GM19043 (cell line): ENCODE measurements around the gene RAB11FIP5.
"Not testable (repeated sequence)": the region's sequence is repeated elsewhere in the genome, so short reads cannot be mapped to it uniquely, and the experiment has no call there.

Experiments
- ATAC-seq: cut with Tn5 transposase; IDR thresholded peaks from one replicate; pipeline ENCODE4 v1.9.1; 2021; ENCODE audit warnings: low read depth; ENCODE audit not compliant: unreplicated experiment

Gene RAB11FIP5

DNA sequence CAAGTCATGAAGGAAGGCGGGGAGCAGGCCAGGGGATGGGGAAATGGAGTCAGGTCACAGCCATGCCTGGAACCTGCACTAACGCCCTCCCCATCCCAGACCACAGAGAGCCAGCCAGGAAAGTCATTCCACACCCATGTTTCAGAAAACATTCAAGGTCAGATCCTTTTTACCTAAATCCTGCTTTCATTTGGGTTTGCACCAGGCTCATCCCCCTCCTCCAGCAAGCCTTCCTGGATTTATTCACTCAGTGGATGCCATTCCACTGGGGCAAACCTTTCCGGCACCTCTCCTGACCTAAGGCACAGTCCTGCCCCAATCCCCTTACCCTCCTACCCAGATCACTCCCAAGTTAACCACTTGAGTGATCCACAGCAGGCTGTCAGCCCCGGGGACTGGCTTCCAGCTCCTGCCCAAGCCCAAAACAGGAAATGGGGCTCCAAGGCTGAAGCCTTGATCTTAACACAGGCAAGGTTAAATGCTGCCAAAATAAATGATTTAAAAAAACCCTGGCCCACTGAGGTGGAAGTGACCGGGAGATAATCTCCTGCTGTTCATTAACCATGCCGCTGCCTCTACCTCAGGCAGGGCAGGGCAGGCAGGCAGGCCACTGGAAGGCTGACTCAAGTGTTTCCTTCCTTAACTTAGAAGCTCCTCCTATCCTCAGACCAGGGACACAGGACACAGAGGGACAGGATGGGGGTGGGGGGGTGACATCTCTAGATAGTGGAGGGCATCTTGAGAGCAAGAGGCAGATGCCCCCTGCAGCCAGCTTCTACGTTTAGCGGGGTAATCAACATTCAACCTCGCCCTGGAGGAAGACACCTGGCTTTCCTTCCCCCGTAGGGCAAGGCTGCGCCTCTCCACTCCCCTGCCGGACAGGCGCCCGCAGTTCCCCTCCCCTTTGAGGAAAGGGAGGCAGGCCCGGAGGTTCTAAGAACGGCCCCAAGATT lies 1.4 kb downstream of the RAB11FIP5 start:
- ATAC-seq = no peak

DNA sequence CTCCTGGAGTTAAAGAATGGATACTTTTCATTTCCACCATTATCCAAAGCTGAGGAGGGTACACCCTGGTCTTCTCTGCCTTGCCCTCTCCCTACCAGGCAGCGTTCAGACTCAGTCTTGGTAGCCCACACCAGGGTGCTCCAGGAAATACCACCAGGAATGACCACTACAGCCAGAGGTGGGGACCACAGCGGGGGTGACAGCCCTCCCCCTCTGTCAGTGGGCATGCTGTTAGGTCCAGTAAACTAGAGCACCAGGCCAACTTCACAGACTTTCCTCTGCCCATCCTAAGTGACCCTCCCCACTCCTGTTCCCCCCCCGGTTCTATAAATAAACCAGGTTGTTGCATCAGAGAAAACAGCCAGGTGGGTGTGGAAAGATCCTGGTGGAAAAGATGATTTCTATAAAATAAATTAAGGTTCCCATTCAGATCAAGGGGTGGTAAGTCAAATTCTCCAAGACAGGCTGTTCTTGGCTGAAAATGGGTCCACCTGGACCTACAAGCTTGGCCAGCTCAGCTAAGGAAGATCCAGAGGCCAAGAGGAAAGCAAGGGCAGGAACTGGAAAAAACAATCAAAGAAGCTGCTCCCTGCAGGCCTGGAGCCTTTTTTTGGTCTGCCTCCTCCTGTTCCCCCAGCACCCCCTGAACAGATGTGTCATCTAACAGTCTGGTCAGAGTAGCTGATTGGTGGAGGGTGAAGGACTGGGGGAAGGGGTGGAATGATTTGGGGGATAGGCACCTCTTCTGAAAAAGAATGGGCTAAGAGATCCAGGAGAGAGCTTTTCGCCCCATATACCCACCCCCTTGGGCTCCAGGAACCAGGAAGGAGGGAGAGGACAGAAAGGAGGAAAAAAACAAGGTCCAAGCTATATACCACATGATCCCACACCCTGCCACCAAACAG lies 2.3 kb downstream of the RAB11FIP5 start:
- no peak for ATAC-seq

DNA sequence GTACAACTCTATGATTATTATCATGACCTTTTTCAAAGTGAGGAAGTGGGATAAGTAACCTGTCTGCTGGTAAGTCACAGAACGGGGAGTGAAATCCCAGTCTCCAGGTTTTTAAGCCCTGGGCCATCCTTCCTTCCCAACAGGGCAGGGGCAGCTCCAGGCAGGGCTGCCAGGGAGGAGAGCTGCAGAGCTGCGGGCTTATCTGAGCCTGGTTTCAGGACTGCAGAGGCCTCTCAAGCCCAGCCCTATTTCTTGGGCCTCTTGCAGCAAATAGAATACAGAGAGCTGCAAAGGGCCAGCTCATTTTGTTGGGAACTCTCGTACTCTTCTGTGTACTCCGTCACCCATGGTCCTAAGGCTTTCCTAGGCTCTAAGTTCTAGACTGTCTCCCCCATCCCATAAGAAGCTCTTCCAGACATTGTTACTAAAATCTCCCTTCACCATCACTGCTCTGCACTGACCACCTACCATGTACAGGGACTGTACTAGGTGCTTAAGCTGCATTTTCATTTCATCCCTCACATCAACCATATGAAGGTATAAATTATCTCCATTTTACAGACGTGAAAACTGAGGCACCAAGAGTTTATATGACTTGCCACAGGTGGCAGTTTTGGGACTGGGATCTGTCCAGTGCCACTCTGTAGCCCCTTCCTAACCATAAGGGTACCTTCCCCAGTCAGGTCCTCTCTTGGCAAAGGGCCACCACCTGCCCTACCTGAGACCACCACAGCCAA lies 3.1 kb downstream of the RAB11FIP5 start:
- no peak for ATAC-seq

DNA sequence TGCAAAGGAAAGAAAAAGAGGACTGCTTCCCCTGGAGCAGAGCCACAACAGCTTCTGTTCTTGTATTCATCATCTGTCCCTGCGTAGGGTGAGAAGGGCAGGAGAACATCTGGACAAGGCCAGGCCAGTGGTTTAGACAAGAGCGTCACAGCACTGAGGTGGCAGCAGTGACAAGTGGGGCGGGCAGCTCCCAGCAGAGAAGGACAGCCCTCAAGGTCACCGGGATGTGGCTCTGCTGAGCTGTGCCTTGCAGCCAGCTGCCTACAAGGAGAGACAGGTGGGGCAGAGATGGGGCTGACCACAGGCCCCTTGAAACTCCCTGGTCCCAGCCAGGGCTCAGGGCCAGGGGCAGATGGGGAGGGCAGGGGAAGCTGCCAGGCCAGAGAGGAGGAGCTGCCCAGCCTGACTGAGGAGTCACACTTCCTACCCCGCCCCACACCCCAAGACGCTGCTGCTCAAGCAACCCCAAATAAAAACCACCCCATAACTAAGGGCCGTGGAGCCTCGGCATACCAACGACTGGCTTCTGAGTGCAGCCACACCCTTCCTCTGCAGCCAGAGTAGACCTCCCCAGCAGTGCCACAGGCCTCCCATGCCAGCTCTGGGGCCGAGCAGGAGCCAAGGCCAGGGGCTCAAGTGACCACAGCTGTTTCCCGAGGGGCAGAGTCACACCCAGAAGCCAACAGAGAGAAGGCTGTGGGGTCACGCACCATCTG lies 5.4 kb downstream of the RAB11FIP5 start:
- ATAC-seq = no peak

DNA sequence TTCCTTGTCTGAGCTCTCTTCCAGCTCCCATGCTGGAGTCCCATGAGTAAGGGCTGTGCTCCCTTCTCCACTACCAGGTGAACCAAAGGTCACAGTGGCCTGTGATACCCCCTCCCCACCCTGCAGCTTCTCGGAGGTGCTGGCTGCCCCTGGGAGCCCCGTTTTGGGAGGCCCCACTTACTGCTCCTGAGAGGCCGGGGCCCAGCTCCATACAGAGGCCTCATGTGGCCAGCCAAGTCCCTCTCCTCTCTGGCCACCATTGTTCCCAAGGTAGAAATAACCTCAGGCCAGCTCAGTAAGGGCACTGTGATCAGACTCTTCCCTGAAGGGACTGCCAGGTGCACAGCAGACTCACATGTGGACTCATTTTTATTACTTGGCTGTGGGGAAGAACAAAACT lies 6.0 kb downstream of the RAB11FIP5 start:
- no peak for ATAC-seq

DNA sequence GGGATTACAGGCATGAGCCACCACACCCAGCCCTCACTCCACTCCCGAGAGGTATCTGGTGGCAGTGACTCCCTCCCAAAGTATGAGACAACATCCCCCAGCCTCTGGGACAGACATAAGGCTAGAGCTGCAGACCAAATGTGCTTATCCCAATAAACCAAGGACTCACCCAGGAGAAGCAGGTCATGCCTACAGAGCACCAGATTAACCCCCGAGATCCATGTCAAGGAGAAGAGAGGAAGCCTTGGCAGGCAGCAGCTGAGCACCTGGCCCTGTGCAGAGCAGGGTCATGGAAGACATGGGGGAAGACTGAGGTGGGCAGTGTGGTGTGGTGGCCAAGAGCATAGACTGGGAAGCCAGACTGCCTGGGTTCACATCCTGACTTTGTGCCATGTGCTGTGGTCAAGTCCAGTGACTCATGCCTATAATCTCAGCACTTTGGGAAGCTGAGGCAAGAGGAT lies 7.2 kb downstream of the RAB11FIP5 start:
- no peak for ATAC-seq

DNA sequence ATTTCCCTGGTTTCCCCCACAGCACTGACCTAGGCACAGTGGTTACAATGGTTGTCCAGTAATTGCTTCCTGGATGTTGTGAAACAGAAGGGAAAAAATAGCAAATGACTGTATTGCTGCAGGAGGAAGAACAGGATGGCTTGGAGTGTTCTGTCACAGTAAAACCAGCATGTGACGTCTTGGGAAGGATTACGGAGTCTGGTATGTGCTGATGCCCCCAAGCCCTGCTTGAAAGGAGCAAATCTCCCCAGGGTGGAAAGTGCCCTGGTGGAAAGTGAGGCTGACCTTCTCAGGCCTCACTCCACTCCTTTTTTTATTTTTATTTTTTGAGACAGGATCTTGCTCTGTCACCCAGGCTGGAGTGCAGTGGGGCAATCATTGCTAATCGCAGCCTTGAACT lies 7.8 kb downstream of the RAB11FIP5 start:
- no peak for ATAC-seq

DNA sequence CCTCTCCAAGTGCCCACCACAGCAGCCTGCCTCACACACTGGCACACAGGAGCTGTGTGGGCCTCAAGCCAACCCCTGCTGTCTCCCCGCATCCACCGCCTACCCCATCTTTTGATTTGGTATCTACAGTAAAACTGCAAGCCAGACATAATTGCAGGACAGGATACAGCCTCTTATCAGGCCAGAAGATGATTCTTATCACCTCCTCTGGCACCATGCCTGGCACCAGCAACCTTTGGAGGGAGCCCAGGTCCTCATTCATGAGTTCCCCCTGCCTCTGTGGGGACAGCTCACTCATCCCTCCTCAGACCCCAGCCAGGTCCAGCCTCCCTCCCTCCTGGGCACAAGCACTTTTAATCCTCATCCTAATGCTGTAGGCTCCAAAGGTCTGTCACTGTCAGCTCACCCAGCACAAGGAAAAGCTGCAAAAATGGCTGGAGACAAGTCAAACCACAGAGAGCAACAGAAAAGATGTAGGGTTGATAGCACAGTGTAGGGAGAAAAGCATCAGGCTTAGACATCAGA lies 9.7 kb downstream of the RAB11FIP5 start:
- no peak for ATAC-seq

DNA sequence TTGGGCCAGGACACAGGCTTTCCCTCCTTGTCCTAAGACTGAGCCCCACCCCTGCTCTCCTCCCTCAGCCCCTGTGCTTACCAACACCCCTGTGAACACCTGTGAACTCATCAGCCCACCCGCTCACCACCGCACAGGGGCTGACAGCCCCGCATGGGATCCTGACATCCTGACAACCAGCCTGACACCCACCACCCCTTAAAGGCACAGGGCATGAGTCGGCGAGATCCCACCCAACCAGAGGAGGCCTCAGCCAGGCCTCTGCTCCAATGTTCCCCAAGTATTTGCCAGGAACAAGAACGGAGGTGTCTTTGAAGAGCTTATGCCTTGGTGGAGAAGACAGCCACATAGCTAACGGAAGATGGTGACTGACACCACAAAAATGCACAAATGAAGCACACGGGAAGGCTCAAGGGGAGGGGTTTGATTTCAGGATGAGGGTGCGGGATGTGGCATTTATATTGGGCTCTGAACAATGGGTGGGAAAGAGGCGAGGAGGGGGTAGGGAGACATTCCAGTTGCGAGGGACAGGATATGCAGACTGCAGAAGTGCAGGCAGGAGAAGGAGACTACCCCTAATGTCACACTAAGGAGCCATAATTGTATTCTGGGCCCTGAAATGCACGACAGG lies 11.0 kb downstream of the RAB11FIP5 start:
- ATAC-seq = no peak

DNA sequence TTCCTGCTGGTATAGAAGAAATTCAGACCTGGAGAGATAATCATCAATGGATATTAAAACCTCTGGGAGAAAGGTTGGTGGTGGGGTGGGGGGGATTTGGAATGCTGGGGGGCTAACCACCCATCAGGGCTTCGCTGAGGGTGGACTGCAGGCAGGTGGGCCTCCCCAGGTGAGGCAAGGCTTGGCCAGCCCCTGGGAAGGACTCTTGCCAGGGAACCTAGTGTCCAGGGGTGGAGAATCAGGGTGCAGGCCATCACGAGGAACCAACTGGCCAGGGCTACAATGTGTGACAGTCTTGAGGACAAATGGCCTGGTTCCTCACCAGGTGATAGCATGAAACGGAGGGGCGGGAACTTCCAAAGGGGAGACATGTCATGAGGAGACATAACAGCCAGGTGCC lies 11.8 kb downstream of the RAB11FIP5 start:
- no peak for ATAC-seq

DNA sequence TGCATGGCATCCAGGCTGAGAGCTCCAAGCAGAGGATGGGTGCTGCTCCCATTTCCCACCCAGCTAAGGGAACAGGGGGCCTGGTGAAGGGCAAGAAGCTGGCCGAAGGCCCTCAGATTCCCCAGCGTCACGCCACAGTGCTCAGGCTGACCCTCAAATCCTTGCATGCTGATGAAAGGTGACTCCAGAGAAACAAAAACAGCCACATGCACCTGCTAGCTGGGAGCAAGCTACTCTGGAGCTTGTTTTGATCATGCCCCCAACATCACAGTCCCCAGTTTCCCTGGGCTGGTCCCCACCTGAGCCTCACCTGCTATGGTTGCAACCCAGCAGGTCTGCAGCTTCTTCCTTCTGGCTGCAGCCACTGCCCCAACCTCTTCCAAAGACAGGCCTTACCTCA lies 13.3 kb downstream of the RAB11FIP5 start:
- ATAC-seq = no peak

DNA sequence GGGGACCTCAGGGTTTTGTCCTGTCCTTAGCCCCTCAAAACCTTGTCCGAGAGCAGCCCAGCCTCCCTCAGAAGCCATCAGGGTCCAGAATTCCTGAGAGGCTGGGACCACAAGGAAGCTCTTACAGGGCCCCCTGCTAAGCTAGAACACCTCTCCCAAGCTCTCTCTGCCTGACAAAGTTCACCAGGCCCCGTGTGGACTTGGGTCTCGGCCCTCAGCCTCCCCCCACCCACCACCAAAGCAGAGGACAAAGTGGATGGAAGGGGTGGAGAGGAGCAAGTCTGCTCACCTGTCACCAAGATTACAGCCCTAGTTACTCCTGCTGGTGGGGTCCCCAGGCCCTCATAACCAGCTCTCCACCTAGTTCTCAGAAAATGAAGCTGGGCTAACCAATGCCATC lies 16.8 kb downstream of the RAB11FIP5 start:
- ATAC-seq = no peak

DNA sequence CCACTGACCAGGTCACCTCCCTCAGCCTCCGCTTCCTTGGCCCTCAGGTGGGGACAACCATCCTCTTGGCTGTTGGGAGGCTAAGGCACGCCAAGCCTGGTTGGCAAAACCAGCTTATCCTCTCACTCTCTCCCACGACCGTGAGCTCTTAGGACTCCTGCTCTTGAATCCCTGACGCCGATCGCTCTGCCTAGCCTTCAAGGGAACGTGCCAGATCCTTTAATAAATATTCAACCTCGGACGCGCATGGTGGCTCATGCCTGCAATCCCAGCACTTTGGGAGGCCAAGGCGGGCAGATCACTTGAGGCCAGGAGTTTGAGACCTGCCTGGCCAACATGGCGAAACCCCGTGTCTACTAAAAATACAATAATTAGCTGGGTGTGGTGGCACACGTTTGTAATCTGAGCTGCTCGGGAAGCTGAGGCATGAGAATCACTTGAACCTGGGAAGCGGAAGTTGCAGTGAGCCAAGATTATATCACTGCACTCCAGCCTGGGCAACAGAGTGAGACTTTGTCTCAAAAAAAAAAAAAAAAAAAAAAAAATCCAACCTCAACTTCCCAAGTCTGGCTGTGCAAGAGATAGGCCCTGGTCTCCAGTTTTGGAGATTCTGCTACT lies 19.0 kb downstream of the RAB11FIP5 start:
- ATAC-seq = not testable (repeated sequence)

DNA sequence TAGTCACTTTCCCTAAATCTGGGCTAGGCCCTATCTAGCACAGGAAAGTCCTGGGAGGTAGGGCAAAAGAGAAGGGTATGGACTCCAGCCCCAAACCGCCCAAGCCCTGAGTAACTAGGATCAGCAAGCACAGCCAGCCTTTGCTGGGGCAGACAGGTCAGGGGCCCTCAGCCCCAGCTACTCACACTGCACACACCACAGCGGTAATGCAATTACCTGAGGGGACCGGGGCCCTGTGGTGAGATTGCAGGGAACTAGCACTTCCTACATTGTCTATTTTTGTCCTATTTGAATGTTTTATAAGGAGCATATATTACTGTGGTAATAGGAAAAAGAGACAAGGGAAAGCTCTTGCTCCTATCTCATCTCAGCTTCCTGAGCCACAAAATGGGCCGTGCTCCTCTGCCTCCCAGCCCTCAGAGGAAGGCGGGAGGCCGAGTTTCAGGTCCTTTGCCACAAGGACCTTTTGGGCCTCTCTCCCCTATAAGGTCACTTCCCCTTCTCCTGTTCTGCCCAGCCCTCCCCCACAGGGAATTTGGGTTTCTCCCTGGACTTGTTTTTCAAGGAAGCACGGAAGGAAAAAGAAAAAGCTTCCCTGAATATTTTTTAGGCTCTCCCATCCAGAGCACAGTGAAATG lies 20.5 kb downstream of the RAB11FIP5 start:
- ATAC-seq = no peak

DNA sequence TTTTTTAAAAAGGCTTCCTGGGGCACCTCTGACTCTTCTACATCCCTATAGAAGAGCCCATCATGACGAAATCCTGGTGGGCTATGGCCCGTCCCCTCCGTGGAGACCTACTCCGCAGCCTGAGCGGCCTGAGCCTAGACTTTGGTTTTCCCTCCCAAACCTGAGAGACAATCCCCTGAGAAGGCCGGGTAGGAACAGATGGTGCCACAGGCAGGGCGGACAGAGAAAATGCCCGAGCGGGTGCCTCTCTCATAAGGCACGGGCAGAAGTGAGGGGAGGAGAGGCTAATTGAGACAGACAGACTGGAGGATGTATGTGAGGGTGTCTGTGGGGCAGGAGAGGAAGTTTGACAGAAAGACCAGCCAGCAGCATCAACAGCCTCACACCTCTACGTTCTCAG lies 21.1 kb downstream of the RAB11FIP5 start:
- ATAC-seq = no peak

DNA sequence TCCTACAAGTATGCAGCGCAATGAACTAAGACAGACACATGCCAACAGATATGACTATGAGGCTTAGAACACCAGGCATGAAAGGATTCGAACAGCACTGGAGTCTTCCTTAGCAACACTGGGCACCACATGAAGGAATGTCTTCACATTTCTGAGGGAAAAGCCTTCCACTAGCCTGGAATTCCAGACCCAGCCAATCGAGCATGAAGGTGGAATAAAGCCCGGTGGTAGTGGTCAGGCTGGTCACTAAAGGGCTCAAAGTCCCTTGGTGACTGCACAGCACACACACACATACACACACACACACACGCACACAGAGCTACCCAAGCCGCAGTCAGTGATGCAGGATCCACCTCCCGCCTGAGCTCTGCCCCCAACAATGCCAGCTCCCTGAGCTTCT lies 21.6 kb downstream of the RAB11FIP5 start:
- ATAC-seq = no peak

DNA sequence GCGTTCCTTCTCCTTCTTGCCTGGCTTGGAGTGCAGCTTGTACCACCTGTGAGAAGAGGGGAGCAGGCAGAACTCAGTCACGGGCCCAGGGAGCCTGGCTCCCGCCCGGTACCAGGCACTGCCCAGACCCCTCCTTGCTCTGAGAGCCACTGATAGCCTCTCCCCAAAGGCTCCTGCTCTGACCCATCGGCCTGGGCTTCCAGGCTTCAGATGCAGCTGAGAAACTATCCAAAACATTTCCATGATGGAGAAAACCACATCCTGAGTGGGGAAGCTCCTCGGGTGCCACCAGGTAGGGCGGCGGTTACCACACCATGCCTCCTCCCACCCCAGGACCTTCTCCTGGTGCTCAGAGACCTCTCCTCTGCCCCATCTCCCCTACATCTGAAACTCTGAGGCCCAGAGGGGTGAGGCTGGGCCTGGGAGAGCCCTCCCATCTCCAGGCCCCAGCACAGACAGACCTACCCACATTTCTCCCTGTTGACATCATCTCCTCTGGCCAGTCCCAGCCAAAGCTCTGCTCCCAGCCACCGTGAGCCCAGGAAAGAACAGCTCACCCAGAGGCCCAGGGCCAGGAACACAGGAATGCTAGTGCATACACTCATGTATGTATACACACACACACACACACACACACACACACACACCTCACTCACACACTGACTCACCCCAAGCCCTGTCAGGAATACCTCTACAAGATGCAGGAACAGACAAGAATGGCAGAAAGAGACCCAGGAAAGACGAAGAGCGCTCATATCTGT lies 23.3 kb downstream of the RAB11FIP5 start:
- ATAC-seq = no peak

DNA sequence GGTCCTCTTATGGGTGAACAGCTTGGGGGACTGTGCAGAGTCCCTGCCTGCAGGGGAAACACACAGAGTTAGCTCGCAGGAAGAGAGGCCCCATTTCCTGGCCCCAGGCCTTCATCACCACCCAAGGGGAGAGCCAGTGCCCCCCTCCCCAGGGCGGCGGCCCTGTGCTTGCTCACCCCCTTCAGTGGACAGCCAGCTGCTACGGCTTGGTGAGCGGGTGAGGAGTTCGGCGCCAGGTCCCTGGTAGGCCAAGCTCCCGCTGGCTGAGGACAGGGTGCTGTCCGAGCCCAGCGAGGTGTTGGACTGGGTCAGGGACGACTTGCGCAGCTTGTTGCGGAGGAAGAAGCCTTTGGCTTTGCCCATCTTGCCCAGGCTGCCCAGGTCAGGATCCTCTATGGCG lies 24.0 kb downstream of the RAB11FIP5 start:
- no peak for ATAC-seq
